ENCODE results near the gene UBAP1.
"Not testable (repeated sequence)": the region's sequence is repeated elsewhere in the genome, so short reads cannot be mapped to it uniquely, and the experiment has no call there.

Gene UBAP1

DNA sequence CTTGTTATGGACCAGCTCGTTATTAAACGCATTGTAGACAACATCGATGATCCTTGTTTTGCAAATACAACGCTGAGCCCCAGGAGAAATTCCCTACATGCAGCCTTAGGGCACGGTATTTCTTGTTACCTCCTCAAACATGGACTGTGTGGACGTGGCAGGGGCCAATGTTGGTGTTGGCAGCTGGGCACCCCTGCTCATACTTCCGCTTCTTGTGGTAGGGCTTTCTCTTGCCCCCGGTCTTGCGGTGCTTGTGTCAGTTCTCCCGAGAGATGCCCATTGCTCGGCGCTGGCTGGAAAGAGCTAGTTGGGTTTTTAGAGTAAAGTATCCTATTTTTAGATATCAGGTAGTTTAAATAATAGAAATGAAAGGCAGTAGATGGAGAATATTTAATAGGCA is 45.5 kb downstream of the UBAP1 start:
- DNase-seq (ENCODE audit: low read depth): no peak

DNA sequence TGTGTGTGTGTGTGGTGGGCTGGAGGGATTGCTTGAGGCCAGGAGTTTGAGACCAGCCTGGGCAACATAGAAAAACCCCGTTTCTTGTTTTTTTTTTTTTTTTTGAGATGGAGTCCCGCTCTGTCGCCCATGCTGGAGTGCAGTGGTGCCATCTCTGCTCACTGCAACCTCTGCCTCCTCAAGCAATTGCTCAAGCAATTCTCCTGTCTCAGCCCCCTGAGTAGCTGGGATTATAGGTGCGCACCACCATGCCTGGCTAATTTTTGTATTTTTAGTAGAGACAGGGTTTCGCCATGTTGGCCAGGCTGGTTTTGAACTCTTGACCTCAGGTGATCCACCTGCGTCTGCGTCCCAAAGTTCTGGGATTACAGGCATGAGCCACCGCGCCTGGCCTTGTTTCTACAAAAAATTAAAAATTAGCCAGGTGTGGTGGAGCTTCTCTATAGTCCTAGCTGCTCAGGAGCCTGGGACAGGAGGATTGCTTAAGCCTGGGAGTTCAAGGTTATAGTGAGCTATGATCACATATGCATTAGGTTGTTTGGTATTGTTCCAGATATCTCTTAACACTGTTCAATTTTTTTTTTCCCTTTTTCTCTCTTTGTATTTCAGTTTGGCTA is 47.4 kb downstream of the UBAP1 start:
- DNase-seq (ENCODE audit: low read depth): not testable (repeated sequence)

DNA sequence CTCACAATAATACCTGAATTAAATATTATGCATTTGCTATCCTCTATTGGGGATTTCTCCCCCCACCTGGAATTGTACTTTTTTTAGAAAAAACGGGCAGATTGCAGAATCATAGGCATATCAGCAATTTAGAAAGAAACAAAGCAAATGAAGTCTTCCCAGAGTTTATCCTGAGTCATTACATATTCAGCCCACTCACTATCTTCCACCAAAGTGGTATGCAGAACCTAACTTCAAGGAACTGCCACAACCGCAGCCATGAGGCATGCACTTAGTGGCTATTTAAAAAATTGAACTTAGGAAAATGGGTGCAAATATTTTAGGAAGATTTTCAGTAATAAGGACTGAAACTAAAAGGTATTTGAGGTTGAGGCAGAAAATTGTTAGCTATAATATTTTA is 48.6 kb downstream of the UBAP1 start:
- no peak for DNase-seq (ENCODE audit: low read depth)

- DNase-seq (ENCODE audit: low read depth): no peak
These were observed 51.7 kb downstream of the UBAP1 start for GRCh38 chr9:34230556-34230955.

GRCh38 chr9:34232201-34232600 is 53.4 kb downstream of the UBAP1 start:
- DNase-seq (ENCODE audit: low read depth): no peak

DNA sequence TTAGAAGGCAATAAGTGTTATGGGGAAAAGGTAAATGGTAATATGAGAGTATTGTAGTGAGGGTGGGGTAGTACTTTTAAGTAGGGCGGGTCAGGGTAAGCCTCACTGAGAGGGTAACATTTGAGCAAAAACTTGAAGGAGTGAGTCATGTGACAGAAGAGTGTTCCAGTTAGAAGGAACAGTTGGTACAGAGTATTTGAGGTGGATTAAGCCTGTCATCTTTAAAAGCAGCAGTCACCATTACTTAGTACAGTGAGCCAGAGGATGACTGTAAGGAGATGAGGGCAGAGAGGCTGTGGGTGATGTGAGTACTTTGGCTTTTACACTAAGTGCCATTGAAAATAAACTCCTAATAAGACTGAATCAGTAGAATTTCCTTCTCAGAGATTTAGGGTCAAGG is 54.8 kb downstream of the UBAP1 start:
- DNase-seq (ENCODE audit: low read depth): no peak

- no peak for DNase-seq (ENCODE audit: low read depth)
These were observed 59.0 kb downstream of the UBAP1 start for GRCh38 chr9:34237836-34238235.

DNA sequence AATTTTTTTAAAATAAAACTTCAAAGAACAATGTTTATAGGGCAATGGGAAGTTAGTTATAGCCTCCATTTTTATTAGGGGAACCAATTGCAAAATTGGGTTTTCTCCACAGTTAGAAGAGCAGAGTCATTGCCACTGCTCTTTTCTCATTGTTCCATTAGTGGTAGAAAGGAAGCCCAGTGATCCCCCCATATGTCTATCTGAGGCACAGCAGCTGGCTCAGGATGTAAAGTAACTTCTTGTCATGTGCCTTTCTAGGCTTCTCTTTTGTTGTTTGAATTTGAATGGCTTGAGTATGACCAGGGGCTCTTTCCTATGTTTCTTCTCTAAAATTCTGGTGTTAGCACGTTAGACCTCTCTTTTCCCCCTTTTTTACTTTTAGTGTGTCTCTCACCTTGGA is 61.2 kb downstream of the UBAP1 start:
- DNase-seq (ENCODE audit: low read depth): no peak

- DNase-seq (ENCODE audit: low read depth): no peak
These were observed 64.0 kb downstream of the UBAP1 start for GRCh38 chr9:34242830-34243229.

GRCh38 chr9:34245212-34245611 is 66.4 kb downstream of the UBAP1 start:
- DNase-seq (ENCODE audit: low read depth): not testable (repeated sequence)

DNA sequence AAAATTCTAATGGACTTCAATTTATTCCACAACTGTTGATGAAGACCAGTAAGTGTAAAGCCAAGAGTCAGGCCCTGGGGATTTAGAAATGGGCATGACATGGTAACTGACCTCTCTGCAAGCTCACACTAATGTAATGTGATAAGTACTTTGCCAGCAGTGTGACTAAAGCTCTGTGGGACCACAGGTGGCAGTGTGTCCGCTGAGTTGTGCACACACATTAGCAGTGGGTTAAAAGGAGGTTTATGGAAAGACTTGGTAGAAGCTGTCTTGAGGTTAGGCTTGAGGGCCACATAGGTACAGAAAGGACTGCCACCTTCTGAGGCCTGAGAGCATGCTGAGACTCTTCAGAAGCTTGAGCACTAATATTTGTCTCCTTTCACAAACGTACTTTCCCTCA is 67.6 kb downstream of the UBAP1 start:
- no peak for DNase-seq (ENCODE audit: low read depth)

GRCh38 chr9:34247782-34248181 is 68.9 kb downstream of the UBAP1 start:
- not testable (repeated sequence) for DNase-seq (ENCODE audit: low read depth)

- DNase-seq (ENCODE audit: low read depth): no peak
These were observed 70.4 kb downstream of the UBAP1 start for GRCh38 chr9:34249274-34249673.

DNA sequence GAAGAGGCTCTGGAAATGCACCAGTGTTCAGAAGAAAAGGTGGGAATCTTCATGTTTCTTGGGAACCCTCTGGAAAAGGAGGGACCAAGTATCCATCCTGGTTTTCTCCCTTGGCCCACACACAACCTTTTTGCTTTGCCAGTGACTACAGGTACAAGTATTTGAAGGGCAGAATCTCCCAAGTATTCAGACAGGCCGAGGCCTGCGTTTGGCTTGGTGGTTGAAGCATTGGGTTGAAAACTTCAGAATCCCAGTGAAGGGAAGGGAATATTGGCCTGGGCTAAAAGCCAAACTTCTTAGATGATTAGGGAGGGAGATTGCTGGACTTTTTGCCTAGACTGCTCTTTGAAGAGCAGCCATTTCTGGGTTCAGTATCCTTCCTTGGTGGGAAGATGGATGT is 71.9 kb downstream of the UBAP1 start:
- DNase-seq (ENCODE audit: low read depth): no peak

- no peak for DNase-seq (ENCODE audit: low read depth)
These were observed 73.2 kb downstream of the UBAP1 start for GRCh38 chr9:34252016-34252415.

DNA sequence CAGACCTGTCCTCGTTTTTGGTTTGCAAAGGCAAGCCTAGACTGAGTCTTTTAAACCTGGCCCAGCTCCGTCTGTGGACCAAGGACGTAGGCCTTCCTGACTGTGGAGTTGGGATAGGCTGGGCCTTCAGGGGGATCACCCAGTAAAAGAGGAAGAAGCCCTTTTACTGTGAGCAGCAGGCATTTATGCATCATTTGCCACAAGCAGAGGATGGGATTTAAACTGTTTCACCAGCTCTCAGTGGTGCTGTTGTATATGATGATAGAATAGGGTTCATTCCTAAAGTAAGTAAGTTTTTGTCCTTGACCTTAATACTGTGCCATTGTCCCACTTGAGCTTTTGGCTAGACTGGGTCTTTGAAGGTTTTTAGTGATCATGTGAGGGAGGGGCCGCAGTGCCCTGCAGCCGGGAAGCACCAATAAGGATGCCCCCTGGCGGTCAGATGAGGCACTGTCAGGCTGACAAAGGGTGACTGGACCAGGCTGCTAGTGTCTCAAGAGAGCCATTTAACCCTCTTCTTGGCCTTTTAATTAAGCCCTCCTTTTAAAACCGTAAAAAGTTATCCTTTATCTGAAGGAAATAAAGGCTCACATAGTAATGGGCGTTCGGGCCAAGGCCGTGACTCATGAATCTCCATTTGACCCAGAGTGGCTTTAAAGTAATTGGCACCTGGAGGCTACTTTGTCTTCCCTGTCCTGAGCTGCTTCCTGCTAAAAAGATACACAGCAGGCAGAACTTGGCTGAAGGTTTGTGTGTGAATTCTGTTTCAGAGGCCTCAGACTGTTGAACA is 74.0 kb downstream of the UBAP1 start:
- DNase-seq (ENCODE audit: low read depth): peak; percentile 23

DNA sequence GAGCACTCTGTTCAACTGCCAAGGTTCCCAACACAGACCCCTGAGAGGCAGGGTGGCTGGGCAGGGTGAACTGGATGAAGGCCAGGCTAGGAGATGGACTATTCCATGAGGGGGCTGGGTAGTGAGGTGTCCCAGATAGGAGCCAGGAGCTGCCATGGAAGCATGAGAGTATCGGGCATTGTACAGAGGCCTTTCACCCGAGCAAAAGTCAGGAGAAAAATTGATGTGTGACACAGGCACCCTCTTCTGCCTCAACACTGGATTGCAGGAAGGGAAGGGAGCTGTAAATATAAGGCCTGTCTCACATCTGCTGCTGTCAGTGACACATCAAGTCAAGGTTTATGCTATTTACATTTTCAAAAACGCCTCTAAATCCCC is 74.6 kb downstream of the UBAP1 start:
- DNase-seq (ENCODE audit: low read depth): no peak

- no peak for DNase-seq (ENCODE audit: low read depth)
These were observed 75.5 kb downstream of the UBAP1 start for GRCh38 chr9:34254141-34254913.

DNA sequence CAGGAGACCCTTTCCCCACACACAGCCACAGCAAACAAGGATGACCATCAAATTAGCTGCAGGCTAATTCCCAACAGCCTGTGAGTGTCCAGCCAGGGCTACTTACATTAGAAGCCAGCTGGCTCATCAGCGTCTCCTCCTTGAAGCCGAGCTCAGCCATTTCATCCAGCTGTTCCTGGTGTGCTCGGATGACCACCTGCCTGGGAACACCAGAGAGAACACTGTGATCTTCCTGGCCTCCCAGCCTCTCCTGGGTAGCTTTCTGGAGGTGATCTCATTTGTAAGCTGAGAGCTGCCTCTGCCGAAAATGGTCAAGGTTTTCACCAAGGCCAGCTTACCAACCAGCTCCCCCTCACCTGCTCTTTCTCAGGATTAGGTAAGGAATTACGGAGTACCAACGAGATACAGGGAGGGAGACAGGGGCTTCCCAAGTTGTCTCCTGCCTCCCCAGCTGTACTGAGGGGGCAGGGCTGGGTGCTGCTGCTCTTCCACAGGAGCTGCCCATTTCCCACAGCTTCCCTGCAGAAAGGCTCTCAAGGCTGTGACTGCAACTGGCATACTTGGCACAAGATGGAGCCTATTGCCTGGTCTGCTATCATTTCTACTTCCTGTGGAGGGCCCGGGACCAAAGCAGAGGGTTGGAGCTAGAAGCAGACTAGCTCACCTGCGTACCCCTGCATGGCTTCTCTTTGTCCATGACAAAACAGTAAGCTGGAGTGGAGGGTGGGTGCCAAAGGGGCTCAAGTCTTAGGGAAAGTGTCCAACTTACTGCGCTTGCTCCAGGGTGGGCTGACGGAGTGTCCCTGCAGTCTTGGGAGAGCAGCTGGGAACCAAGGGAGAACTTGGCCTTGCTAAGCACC is 76.4 kb downstream of the UBAP1 start:
- no peak for DNase-seq (ENCODE audit: low read depth)

GRCh38 chr9:34256104-34256503 is 77.3 kb downstream of the UBAP1 start:
- no peak for DNase-seq (ENCODE audit: low read depth)

DNA sequence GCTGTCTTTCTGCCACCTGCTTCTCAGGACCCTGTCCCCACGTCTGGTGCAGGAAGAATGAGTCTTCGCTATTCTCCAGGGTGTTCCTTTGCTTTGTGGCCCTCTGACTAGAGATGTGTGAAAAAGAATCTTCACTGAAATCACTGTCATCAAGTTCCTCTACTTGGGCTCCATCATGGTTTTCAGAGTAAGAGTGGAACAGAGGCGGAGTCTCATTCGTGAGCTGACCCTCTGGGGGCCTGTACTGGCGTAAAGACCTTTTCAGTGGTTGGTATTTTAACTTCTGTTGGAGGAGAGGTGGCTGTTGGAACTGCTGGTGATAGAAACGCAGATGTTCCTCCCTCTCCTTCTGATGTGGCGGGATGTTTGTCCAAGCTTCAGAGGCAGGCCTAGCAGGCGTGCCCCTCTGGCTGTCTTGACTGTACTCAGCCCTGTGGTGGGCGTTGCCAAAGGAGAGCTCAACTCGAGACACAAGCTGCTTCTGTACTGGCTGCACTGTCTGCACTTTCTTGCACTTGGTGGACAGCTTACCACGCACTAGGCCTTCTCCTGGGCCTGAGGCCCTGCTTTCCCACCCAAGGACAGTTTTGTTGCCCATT is 78.2 kb downstream of the UBAP1 start:
- DNase-seq (ENCODE audit: low read depth): no peak

GRCh38 chr9:34259315-34259714 is 80.5 kb downstream of the UBAP1 start:
- no peak for DNase-seq (ENCODE audit: low read depth)
